Esophagus (tissue), 2 donors: Measurements from ENCODE around the gene GPR37. TPM values are rescaled to one million over a fixed set of nuclear protein-coding genes. Genes with fewer than 3 reads are reported as not detected.

ENCODE experiments used
- H3K27ac ChIP-seq, 2 donors: one replicate each; pipeline ENCODE4 v1.5.1; 2013; ENCODE audit warnings: low read depth in 2 of 2, mild to moderate bottlenecking in 2 of 2, inconsistent platforms in 1 of 2, low read length in 1 of 2, moderate library complexity in 1 of 2
- H3K27me3 ChIP-seq, 2 donors: one replicate each; pipeline ENCODE4 v1.6.1; 2013; ENCODE audit warnings: low read length in 2 of 2, control low read depth in 1 of 2, mild to moderate bottlenecking in 1 of 2; ENCODE audit not compliant: insufficient read depth in 2 of 2, control insufficient read depth in 1 of 2
- H3K36me3 ChIP-seq, 2 donors: one replicate each; pipeline ENCODE4 v1.6.1; 2013; ENCODE audit warnings: low read length in 1 of 2; ENCODE audit not compliant: control insufficient read depth in 2 of 2, insufficient read depth in 2 of 2
- H3K4me1 ChIP-seq, 2 donors: one replicate each; pipeline ENCODE4 v1.6.1; 2013; ENCODE audit warnings: low read length in 1 of 2; ENCODE audit not compliant: control insufficient read depth in 2 of 2, insufficient read depth in 2 of 2
- H3K4me3 ChIP-seq, 2 donors: one replicate each; pipeline ENCODE4 v1.5.1; 2013; ENCODE audit warnings: low read length in 2 of 2, mild to moderate bottlenecking in 2 of 2, low read depth in 1 of 2, moderate library complexity in 1 of 2
- H3K9me3 ChIP-seq, 2 donors: one replicate each; pipeline ENCODE4 v1.6.1; 2013; ENCODE audit warnings: mild to moderate bottlenecking in 2 of 2, low read depth in 1 of 2, low read length in 1 of 2, moderate library complexity in 1 of 2; ENCODE audit not compliant: control insufficient read depth in 2 of 2, insufficient read depth in 1 of 2
- WGBS, 2 donors: extraction: QIAGEN DNeasy Blood & Tissue Kit; methylation state at CpG; one replicate each; pipeline ENCODE4 v1.1.7; 2013; 5-methylcytosine and 5-hydroxymethylcytosine counted together
- polyA plus RNA-seq, 2 donors: library from polyadenylated mRNA; stranded (reverse); fragments of 200-250 nt; gene quantifications; one replicate each; pipeline ENCODE4 v1.2.3, GENCODE V29; 2013
- donor health status: healthy with polysubstance abuse.
- donor health status: Bipolar disorder and iron deficiency.

Gene GPR37
- polyA plus RNA-seq, 2 donors: 0.90 to 3.6 TPM

DNA sequence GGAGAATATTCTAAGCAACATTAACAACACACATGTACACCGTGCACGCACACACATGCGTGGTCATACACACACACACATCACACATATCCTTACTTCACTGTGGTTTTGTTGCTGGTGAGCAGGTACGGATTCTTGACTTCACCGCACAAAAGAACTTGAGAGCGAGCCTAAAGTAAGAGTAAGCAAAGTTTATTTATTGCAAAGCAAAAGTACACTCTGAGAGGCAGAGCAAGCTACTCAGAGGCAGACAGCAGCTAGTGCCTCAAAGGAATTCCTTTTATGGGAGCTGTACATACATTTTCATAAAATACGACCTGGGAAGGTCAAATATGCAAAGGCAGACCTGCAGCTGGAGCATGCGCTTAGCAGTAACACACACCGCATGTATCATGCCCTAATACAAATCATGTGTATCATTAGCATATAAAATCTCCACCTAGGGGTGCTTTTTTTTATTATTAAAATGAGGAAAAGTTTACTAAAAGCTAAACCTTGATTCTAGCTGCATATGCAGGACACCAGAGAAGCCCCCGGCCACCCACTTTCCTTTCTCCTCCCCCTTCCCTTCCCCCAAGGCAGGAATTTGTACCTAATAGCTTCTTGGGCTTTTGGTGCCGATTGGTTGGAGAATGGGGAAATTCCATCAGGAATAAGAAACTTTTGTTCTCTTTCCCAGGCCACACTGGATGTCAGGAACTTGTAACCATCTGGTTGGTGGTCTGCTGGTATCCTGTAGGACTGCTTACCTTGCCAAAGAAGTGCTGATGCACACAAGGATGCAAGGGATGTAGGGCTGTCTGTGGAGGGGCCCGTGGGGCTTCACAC lies 16.5 kb upstream of the GPR37 start:
- WGBS, 2 donors: 77 to 81% methylated on average over 12 of the region's 12 CpGs

GRCh38 chr7:124781418-124781817 lies 15.8 kb upstream of the GPR37 start:
- WGBS, 2 donors: 86 to 87% methylated on average over 2 of the region's 2 CpGs
- Histone ChIP-seq H3K4me3 (no peak overlapping the region), H3K27ac (no peak overlapping the region), H3K27me3 (no peaks in the 10 kb centered on the region), H3K9me3 (no peaks in the 10 kb centered on the region), H3K4me1 (no peaks in the 10 kb centered on the region), H3K36me3 (no peaks in the 10 kb centered on the region)

More for the DNA sequence above, 16.5 kb upstream of the GPR37 start:
- Histone ChIP-seq H3K27me3 (no peaks in the 10 kb centered on the region), H3K9me3 (no peaks in the 10 kb centered on the region), H3K27ac (no peak overlapping the region), H3K36me3 (no peaks in the 10 kb centered on the region), H3K4me3 (no peak overlapping the region), H3K4me1 (no peaks in the 10 kb centered on the region)

DNA sequence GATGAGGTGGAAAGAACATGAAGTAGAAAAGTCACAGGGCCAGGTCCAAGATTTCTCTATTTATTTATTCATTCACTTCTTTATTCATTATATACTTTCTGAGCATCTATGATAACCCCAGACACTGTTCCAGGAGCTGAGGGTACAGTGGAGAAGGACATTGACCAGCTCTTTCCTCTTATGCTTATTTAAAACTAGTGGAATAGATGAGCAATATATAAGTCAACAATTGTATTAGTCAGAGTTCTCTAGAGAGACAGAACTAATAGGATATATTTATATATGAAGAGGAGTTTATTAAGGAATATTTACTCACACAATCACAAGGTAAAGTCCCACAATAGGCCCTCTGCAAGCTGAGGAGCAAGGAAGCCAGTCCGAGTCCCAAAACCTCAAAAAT lies 15.0 kb upstream of the GPR37 start:
- 85 to 88% methylated on average over 1 of the region's 1 CpG for WGBS, 2 donors

DNA sequence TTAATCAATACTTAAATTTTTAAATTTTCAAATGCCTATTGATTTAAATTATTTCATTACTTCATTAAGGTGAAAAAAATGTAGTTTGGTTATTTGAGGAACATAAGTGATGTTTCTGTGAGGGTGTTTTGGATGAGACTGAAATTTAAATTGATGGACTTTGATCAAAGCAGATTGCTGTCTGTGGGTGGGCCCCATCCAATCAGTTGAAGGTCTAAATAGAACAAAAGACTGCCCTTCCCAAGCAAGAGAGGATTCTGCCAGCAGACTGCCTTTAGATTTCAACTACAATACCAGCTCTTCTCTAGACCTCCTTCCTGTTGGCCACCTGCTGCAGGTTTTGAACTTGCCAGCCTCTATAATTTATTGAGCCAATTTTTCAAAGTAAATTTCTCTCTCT lies 14.5 kb upstream of the GPR37 start:
- Histone ChIP-seq H3K9me3 (no peaks in the 10 kb centered on the region), H3K27me3 (no peaks in the 10 kb centered on the region), H3K4me3 (no peak overlapping the region), H3K27ac (no peak overlapping the region), H3K4me1 (no peaks in the 10 kb centered on the region), H3K36me3 (no peaks in the 10 kb centered on the region)

More for the DNA sequence above, 15.0 kb upstream of the GPR37 start:
- H3K27ac ChIP-seq: no peak overlapping the region
- H3K27me3 ChIP-seq: no peaks in the 10 kb centered on the region
- H3K36me3 ChIP-seq: no peaks in the 10 kb centered on the region
- H3K4me1 ChIP-seq: no peaks in the 10 kb centered on the region
- H3K4me3 ChIP-seq: no peak overlapping the region
- H3K9me3 ChIP-seq: no peaks in the 10 kb centered on the region

GRCh38 chr7:124779620-124780019 lies 14.0 kb upstream of the GPR37 start:
- no peaks in the 10 kb centered on the region for H3K4me1 ChIP-seq
- no peaks in the 10 kb centered on the region for H3K36me3 ChIP-seq
- H3K27ac ChIP-seq: no peak overlapping the region
- no peaks in the 10 kb centered on the region for H3K27me3 ChIP-seq
- H3K9me3 ChIP-seq: no peaks in the 10 kb centered on the region
- H3K4me3 ChIP-seq: no peak overlapping the region

DNA sequence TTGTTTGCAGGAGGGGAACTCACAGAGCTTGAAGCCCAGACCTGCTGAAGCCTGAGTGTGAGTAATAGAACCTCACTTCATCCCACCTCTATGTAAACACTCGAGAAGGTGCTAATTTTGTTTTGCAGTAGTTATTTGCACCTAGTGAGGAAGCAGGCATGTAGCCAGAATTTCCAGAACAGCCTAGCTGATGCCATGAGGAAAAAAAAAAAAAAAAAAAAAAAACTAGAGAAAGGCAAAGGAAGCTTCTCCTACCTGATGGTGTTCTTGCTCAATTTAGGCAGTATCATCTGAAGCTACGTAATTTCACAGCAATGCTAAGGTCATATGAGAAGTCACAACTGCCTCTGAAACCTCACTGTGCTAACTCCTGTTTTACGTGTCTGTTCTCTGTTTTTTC lies 13.6 kb upstream of the GPR37 start:
- H3K27me3 ChIP-seq: no peaks in the 10 kb centered on the region
- 58% methylated on average over 3 of the region's 3 CpGs for WGBS, 2 donors
- H3K4me1 ChIP-seq: no peaks in the 10 kb centered on the region
- no peak overlapping the region for H3K27ac ChIP-seq
- no peaks in the 10 kb centered on the region for H3K36me3 ChIP-seq
- no peak overlapping the region for H3K4me3 ChIP-seq
- H3K9me3 ChIP-seq: no peaks in the 10 kb centered on the region

DNA sequence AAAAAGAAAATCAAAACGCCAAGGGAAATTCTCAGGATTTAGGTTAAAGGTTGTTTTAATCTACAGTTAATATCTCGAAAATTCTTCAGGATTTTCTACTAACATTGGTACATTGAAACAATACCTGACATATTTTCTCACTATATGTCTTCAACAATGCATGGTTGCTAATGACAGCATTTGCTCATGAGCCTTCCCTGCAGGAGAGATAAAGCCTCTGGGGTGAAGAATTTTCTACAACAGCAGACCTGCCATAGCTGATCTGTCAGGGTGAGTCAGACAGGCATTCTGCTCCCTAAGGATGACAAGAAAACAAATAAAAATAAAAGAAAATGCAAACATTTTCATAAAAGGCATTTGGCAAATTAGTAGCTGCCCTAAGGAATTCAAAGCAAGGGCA lies 11.7 kb upstream of the GPR37 start:
- WGBS, 2 donors: 79% methylated on average over 2 of the region's 2 CpGs
- Histone ChIP-seq H3K4me3 (no peak overlapping the region), H3K36me3 (no peaks in the 10 kb centered on the region), H3K27ac (no peak overlapping the region), H3K27me3 (no peaks in the 10 kb centered on the region), H3K9me3 (no peaks in the 10 kb centered on the region), H3K4me1 (no peaks in the 10 kb centered on the region)

DNA sequence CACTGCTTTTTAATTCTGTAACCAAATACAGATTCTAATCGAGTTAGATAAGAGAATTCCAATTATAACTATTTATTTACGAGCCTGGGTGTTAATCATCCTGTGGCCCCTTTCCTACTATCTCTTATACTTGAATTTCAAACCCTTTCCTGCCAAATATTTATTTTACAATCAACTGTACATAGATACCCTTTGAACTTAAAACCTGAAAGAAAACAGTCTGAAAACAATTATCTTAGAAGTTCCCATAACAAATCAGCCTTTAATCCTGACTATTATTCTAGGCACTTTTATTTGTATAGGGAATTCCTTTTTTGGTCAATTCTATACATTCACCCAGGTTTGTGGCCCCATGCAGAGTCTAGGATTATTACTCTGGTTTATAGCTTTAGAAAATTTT lies 10.6 kb upstream of the GPR37 start:
- Histone ChIP-seq H3K9me3 (no peaks in the 10 kb centered on the region), H3K27ac (no peak overlapping the region), H3K4me1 (no peaks in the 10 kb centered on the region), H3K36me3 (no peaks in the 10 kb centered on the region), H3K4me3 (no peak overlapping the region), H3K27me3 (no peaks in the 10 kb centered on the region)
- 49 to 66% methylated on average over 2 of the region's 2 CpGs for WGBS, 2 donors

DNA sequence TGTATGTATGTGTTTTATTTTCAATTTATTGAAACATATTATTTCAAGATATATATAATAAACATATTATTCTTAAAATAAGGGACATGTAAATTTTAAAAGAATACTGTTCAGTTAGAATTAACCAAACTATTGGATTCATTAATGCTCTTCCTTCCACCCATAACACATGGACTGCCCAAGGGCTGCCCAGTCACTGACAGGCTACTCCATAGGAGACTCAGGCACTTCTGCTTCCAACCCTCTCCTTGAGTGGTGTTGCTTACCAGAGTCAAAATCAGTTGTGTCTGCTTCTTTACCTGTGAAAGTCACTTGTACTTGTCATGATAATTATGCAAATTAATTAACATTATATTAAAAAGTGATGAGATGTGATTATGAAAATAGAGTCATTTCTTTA lies 9.8 kb upstream of the GPR37 start:
- no peaks in the 10 kb centered on the region for H3K36me3 ChIP-seq
- no peaks in the 10 kb centered on the region for H3K27me3 ChIP-seq
- H3K27ac ChIP-seq: no peak overlapping the region
- H3K9me3 ChIP-seq: no peaks in the 10 kb centered on the region
- no peaks in the 10 kb centered on the region for H3K4me1 ChIP-seq
- H3K4me3 ChIP-seq: no peak overlapping the region

GRCh38 chr7:124773938-124774337 lies 8.3 kb upstream of the GPR37 start:
- Histone ChIP-seq H3K27me3 (no peaks in the 10 kb centered on the region), H3K4me1 (no peaks in the 10 kb centered on the region), H3K36me3 (no peaks in the 10 kb centered on the region), H3K27ac (no peak overlapping the region), H3K4me3 (no peak overlapping the region), H3K9me3 (no peaks in the 10 kb centered on the region)
- WGBS, 2 donors: 88 to 91% methylated on average over 4 of the region's 4 CpGs
